Neural crest cell (in vitro differentiated cells): ENCODE data around the gene EHD1. TPM values are rescaled to one million over a fixed set of nuclear protein-coding genes. Genes with fewer than 3 reads are reported as not detected.

Experiments used
- DNase-seq: peaks from one replicate; pipeline ENCODE4 v3.0.0; 2021; ENCODE audit warnings: low read depth, mixed read lengths, low spot score
- H3K27ac Mint-ChIP-seq: one replicate; pipeline ENCODE4 v1.8.0; 2021; ENCODE audit warnings: mild to moderate bottlenecking, mixed read lengths; ENCODE audit not compliant: unreplicated experiment
- H3K27me3 Mint-ChIP-seq: 2 replicates; pipeline ENCODE4 v1.8.0; 2021; ENCODE audit warnings: low read depth, mild to moderate bottlenecking, mixed read lengths
- H3K36me3 Mint-ChIP-seq: 2 replicates; pipeline ENCODE4 v1.8.0; 2021; ENCODE audit warnings: low read depth, mild to moderate bottlenecking, mixed read lengths
- H3K4me1 Mint-ChIP-seq: 2 replicates; pipeline ENCODE4 v1.8.0; 2021; ENCODE audit warnings: mixed read lengths
- H3K4me3 Mint-ChIP-seq: one replicate; pipeline ENCODE4 v1.8.0; 2021; ENCODE audit warnings: mild to moderate bottlenecking, mixed read lengths
- H3K9me3 Mint-ChIP-seq: 2 replicates; pipeline ENCODE4 v1.8.0; 2021; ENCODE audit warnings: mixed read lengths
- CTCF ChIP-seq: fragments of 200-600 bp; sonication (generic); conservative IDR thresholded peaks from 2 replicates; pipeline ENCODE4 v1.5.0; 2021; ENCODE audit warnings: antibody characterized with exemption, mild to moderate bottlenecking
- total RNA-seq: library from RNA; stranded (reverse); gene quantifications from 2 replicates; pipeline ENCODE4 v1.2.1, GENCODE V29; 2021

Gene EHD1
- total RNA-seq, 1 donor from 2014 or later = 74.2 TPM

- no peak for TF ChIP-seq CTCF
- Mint-ChIP-seq H3K36me3 (no peaks in the 10 kb centered on the region), H3K9me3 (no peaks in the 10 kb centered on the region), H3K27ac (no peak overlapping the region), H3K4me3 (no peak overlapping the region), H3K27me3 (no peaks in the 10 kb centered on the region), H3K4me1 (no peaks in the 10 kb centered on the region)
- DNase-seq = no peak
These were observed 31.4 kb upstream of the EHD1 start for GRCh38 chr11:64909653-64910343.

- DNase-seq = no peak
- Mint-ChIP-seq H3K36me3 (no peaks in the 10 kb centered on the region), H3K9me3 (no peaks in the 10 kb centered on the region), H3K27ac (no peak overlapping the region), H3K4me3 (no peak overlapping the region), H3K4me1 (no peaks in the 10 kb centered on the region), H3K27me3 (no peaks in the 10 kb centered on the region)
- no peak for TF ChIP-seq CTCF
These were observed 30.3 kb upstream of the EHD1 start for GRCh38 chr11:64908766-64909165.

- DNase-seq = no peak
These were observed 27.9 kb upstream of the EHD1 start for GRCh38 chr11:64906314-64906635.

GRCh38 chr11:64905516-64906313 is 27.3 kb upstream of the EHD1 start:
- H3K27ac Mint-ChIP-seq = no peak overlapping the region
- H3K9me3 Mint-ChIP-seq = no peaks in the 10 kb centered on the region
- DNase-seq = no peak
- TF ChIP-seq CTCF = no peak
- no peaks in the 10 kb centered on the region for H3K36me3 Mint-ChIP-seq
- H3K4me1 Mint-ChIP-seq = no peaks in the 10 kb centered on the region
- no peaks in the 10 kb centered on the region for H3K27me3 Mint-ChIP-seq
- no peak overlapping the region for H3K4me3 Mint-ChIP-seq

More at GRCh38 chr11:64906314-64906635, 27.9 kb upstream of the EHD1 start:
- Mint-ChIP-seq H3K4me3 (no peak overlapping the region), H3K9me3 (no peaks in the 10 kb centered on the region), H3K4me1 (no peaks in the 10 kb centered on the region), H3K36me3 (no peaks in the 10 kb centered on the region), H3K27ac (no peak overlapping the region), H3K27me3 (no peaks in the 10 kb centered on the region)
- no peak for TF ChIP-seq CTCF

- Mint-ChIP-seq H3K9me3 (no peaks in the 10 kb centered on the region), H3K27ac (no peak overlapping the region), H3K4me3 (no peak overlapping the region), H3K36me3 (no peaks in the 10 kb centered on the region), H3K4me1 (peaks cover 5% of the 10 kb centered on the region), H3K27me3 (no peaks in the 10 kb centered on the region)
- TF ChIP-seq CTCF = no peak
- DNase-seq = no peak
These were observed 24.9 kb upstream of the EHD1 start for GRCh38 chr11:64903291-64903833.
